NCI-H2227 (cell line): ENCODE results near the gene KARS1.
"Not testable (repeated sequence)": the region's sequence is repeated elsewhere in the genome, so short reads cannot be mapped to it uniquely, and the experiment has no call there.

Experiments
- DNase-seq: peaks from one replicate; lab custom pipeline; 2025; ENCODE audit not compliant: unreplicated experiment; lab: John Stamatoyannopoulos, UW

KARS1 gene

GRCh38 chr16:75626806-75627205, 20.7 kb downstream of the KARS1 start:
- no peak for DNase-seq

GRCh38 chr16:75624921-75625334, 22.5 kb downstream of the KARS1 start:
- no peak for DNase-seq

GRCh38 chr16:75622761-75623605, 24.5 kb downstream of the KARS1 start, which contains the start of gene ADAT1:
Gene ADAT1, minus strand, starts transcription at chr16:75623281. Its CDS starts 2,482 bp downstream, at chr16:75620799.
- DNase-seq = peak; percentile 97

GRCh38 chr16:75621170-75621477, 26.3 kb downstream of the KARS1 start:
- peak; percentile 21 for DNase-seq

- no peak for DNase-seq
These were observed 26.9 kb downstream of the KARS1 start for GRCh38 chr16:75620326-75621169.

- no peak for DNase-seq
These were observed 28.7 kb downstream of the KARS1 start for GRCh38 chr16:75618780-75619179.

GRCh38 chr16:75617121-75617520, 30.3 kb downstream of the KARS1 start:
- DNase-seq = no peak

GRCh38 chr16:75616521-75617010, 30.9 kb downstream of the KARS1 start:
- no peak for DNase-seq

GRCh38 chr16:75615619-75616018, 31.8 kb downstream of the KARS1 start:
- DNase-seq = no peak

GRCh38 chr16:75614066-75614897, 33.2 kb downstream of the KARS1 start:
- DNase-seq = no peak

- DNase-seq = no peak
These were observed 41.0 kb downstream of the KARS1 start for GRCh38 chr16:75606507-75606906.

- no peak for DNase-seq
These were observed 44.2 kb downstream of the KARS1 start for GRCh38 chr16:75603241-75603640.

- DNase-seq = no peak
These were observed 47.8 kb downstream of the KARS1 start for GRCh38 chr16:75599452-75600277.

- peak; percentile 31 for DNase-seq
These were observed 53.3 kb downstream of the KARS1 start for GRCh38 chr16:75593825-75594820.

- DNase-seq = peak; percentile 63
These were observed 54.2 kb downstream of the KARS1 start for GRCh38 chr16:75593308-75593707.

- DNase-seq = not testable (repeated sequence)
These were observed 55.5 kb downstream of the KARS1 start for GRCh38 chr16:75591927-75592326.

GRCh38 chr16:75590920-75591843, 56.3 kb downstream of the KARS1 start:
- no peak for DNase-seq

- no peak for DNase-seq
These were observed 58.2 kb downstream of the KARS1 start for GRCh38 chr16:75589306-75589705.
